Breast epithelium (tissue), 3 donors: Measurements from ENCODE around the gene BSX.

ENCODE experiments used
- POLR2A ChIP-seq: fragments of 450-650 bp; IDR thresholded peaks from one replicate; pipeline ENCODE4 v1.6.1; 2016; ENCODE audit warnings: antibody characterized with exemption, mild to moderate bottlenecking, moderate library complexity
- POLR2AphosphoS5 ChIP-seq, 3 donors: sonication (generic); formaldehyde crosslinking; IDR thresholded peaks; one replicate each; pipeline ENCODE4 v1.6.1; 2017; ENCODE audit warnings: antibody characterized with exemption in 3 of 3
- TF ChIP-seq, protein P1 (sequence below), 3 donors: fragments of 450-650 bp; IDR thresholded peaks; one replicate each; pipeline ENCODE4 v1.5.1; 2016 to 2017; ENCODE audit warnings: antibody characterized with exemption in 3 of 3, mild to moderate bottlenecking in 3 of 3, moderate library complexity in 3 of 3

GRCh38 chr11:123006860-123007542 lies 25.4 kb upstream of the BSX start:
- TF ChIP-seq POLR2AphosphoS5 (IDR thresholded peaks at IDR 0.05) (no peak), POLR2A (no peak)
- TF ChIP-seq, protein P1, sequence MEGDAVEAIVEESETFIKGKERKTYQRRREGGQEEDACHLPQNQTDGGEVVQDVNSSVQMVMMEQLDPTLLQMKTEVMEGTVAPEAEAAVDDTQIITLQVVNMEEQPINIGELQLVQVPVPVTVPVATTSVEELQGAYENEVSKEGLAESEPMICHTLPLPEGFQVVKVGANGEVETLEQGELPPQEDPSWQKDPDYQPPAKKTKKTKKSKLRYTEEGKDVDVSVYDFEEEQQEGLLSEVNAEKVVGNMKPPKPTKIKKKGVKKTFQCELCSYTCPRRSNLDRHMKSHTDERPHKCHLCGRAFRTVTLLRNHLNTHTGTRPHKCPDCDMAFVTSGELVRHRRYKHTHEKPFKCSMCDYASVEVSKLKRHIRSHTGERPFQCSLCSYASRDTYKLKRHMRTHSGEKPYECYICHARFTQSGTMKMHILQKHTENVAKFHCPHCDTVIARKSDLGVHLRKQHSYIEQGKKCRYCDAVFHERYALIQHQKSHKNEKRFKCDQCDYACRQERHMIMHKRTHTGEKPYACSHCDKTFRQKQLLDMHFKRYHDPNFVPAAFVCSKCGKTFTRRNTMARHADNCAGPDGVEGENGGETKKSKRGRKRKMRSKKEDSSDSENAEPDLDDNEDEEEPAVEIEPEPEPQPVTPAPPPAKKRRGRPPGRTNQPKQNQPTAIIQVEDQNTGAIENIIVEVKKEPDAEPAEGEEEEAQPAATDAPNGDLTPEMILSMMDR (IDR thresholded peaks at IDR 0.05) = no peak
